ENCODE data around the gene KCNC2. TPM values are rescaled to one million over a fixed set of nuclear protein-coding genes. Genes with fewer than 3 reads are reported as not detected.
"Not testable (repeated sequence)": the region's sequence is repeated elsewhere in the genome, so short reads cannot be mapped to it uniquely, and the experiment has no call there.

The KCNC2 gene
- polyA plus RNA-seq = not detected

GRCh38 chr12:75209812-75210138 lies at the start of gene KCNC2:
Gene KCNC2 (minus strand): TSS chr12:75209839.
- 40 to 60% (median 47%) methylated on average over 3 of the region's 3 CpGs for WGBS, 3 donors
- H3K27ac ChIP-seq (ENCODE audit: low read depth, low read length) = no peak within 1 kb of the TSS

- 46 to 51% (median 50%) methylated on average over 1 of the region's 1 CpG for WGBS, 3 donors
- H3K27ac ChIP-seq (ENCODE audit: low read depth, low read length) = no peak overlapping the region
Observed at GRCh38 chr12:75259143-75259542, 49.5 kb upstream of the KCNC2 start.

GRCh38 chr12:75257510-75257909 lies 47.9 kb upstream of the KCNC2 start:
- WGBS, 3 donors = 60 to 79% (median 71%) methylated on average over 2 of the region's 2 CpGs
- no peak overlapping the region for H3K27ac ChIP-seq (ENCODE audit: low read depth, low read length)

- no peak overlapping the region for H3K27ac ChIP-seq (ENCODE audit: low read depth, low read length)
Observed at GRCh38 chr12:75245108-75245507, 35.5 kb upstream of the KCNC2 start.

- no peak overlapping the region for H3K27ac ChIP-seq (ENCODE audit: low read depth, low read length)
Observed at GRCh38 chr12:75239987-75240386, 30.3 kb upstream of the KCNC2 start.

- 31 to 74% (median 64%) methylated on average over 1 of the region's 1 CpG for WGBS, 3 donors
- H3K27ac ChIP-seq (ENCODE audit: low read depth, low read length) = no peak overlapping the region
Observed at GRCh38 chr12:75236206-75236605, 26.6 kb upstream of the KCNC2 start.

- no peak overlapping the region for H3K27ac ChIP-seq (ENCODE audit: low read depth, low read length)
- WGBS, 3 donors = 85 to 91% (median 87%) methylated on average over 1 of the region's 1 CpG
Observed at GRCh38 chr12:75227132-75227531, 17.5 kb upstream of the KCNC2 start.

GRCh38 chr12:75212072-75212471 lies 2.4 kb upstream of the KCNC2 start:
- 28 to 55% (median 41%) methylated on average over 3 of the region's 3 CpGs for WGBS, 3 donors
- H3K27ac ChIP-seq (ENCODE audit: low read depth, low read length) = no peak overlapping the region

- WGBS, 3 donors = 1 to 6% (median 3%) methylated on average over 49 to 50 of the region's 50 CpGs
- no peak overlapping the region for H3K27ac ChIP-seq (ENCODE audit: low read depth, low read length)
Observed at GRCh38 chr12:75208856-75209811, 505 bp downstream of the KCNC2 start.

- H3K27ac ChIP-seq (ENCODE audit: low read depth, low read length) = no peak overlapping the region
- 3 to 7% (median 7%) methylated on average over 69 to 78 of the region's 78 CpGs for WGBS, 3 donors
Observed at GRCh38 chr12:75207338-75208083, 2.1 kb downstream of the KCNC2 start.

GRCh38 chr12:75205558-75205957 lies 4.1 kb downstream of the KCNC2 start:
- no peak overlapping the region for H3K27ac ChIP-seq (ENCODE audit: low read depth, low read length)
- WGBS, 3 donors = 42 to 64% (median 61%) methylated on average over 1 of the region's 1 CpG

- no peak overlapping the region for H3K27ac ChIP-seq (ENCODE audit: low read depth, low read length)
Observed at GRCh38 chr12:75196865-75197264, 12.8 kb downstream of the KCNC2 start.

GRCh38 chr12:75196408-75196807 lies 13.2 kb downstream of the KCNC2 start:
- WGBS, 3 donors = 67 to 82% (median 81%) methylated on average over 3 of the region's 3 CpGs
- H3K27ac ChIP-seq (ENCODE audit: low read depth, low read length) = no peak overlapping the region

GRCh38 chr12:75194250-75194649 lies 15.4 kb downstream of the KCNC2 start:
- no peak overlapping the region for H3K27ac ChIP-seq (ENCODE audit: low read depth, low read length)
- WGBS, 3 donors = 62 to 79% (median 78%) methylated on average over 3 of the region's 3 CpGs

- 71 to 86% (median 85%) methylated on average over 9 of the region's 9 CpGs for WGBS, 3 donors
- H3K27ac ChIP-seq (ENCODE audit: low read depth, low read length) = no peak overlapping the region
Observed at GRCh38 chr12:75192196-75192595, 17.4 kb downstream of the KCNC2 start.

- H3K27ac ChIP-seq (ENCODE audit: low read depth, low read length) = no peak overlapping the region
Observed at GRCh38 chr12:75190846-75191245, 18.8 kb downstream of the KCNC2 start.

- WGBS, 3 donors = 89 to 93% (median 91%) methylated on average over 3 of the region's 3 CpGs
- not testable (repeated sequence) for H3K27ac ChIP-seq (ENCODE audit: low read depth, low read length)
Observed at GRCh38 chr12:75185881-75186280, 23.8 kb downstream of the KCNC2 start.

- H3K27ac ChIP-seq (ENCODE audit: low read depth, low read length) = no peak overlapping the region
Observed at GRCh38 chr12:75184516-75184915, 25.1 kb downstream of the KCNC2 start.

- 75 to 96% (median 92%) methylated on average over 4 of the region's 4 CpGs for WGBS, 3 donors
- no peak overlapping the region for H3K27ac ChIP-seq (ENCODE audit: low read depth, low read length)
Observed at GRCh38 chr12:75183967-75184366, 25.7 kb downstream of the KCNC2 start.

- H3K27ac ChIP-seq (ENCODE audit: low read depth, low read length) = no peak overlapping the region
Observed at GRCh38 chr12:75177997-75178396, 31.6 kb downstream of the KCNC2 start.
